ENCODE results near the gene RAD21L1.

RAD21L1 gene

DNA sequence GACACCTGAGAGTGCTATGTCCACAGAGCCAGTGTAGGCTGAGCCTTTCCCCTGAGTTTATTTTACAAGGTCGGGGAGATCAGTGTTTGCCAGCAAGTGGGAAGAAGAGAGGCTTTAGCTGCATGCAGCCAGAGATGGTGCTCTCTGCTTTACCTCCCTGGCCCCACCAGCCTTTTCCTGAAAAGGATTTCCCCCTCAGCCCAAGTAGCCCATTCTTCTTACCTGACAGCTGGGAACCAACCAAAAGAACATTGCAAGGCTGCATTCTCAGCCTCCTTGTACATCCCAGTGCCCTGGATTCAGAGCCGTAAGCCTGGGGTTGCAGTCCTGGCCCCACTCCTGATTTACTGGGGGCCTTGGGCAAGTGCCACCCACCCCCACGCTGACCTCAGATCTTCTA lies 57.1 kb downstream of the RAD21L1 start:
- TF ChIP-seq, protein P1, sequence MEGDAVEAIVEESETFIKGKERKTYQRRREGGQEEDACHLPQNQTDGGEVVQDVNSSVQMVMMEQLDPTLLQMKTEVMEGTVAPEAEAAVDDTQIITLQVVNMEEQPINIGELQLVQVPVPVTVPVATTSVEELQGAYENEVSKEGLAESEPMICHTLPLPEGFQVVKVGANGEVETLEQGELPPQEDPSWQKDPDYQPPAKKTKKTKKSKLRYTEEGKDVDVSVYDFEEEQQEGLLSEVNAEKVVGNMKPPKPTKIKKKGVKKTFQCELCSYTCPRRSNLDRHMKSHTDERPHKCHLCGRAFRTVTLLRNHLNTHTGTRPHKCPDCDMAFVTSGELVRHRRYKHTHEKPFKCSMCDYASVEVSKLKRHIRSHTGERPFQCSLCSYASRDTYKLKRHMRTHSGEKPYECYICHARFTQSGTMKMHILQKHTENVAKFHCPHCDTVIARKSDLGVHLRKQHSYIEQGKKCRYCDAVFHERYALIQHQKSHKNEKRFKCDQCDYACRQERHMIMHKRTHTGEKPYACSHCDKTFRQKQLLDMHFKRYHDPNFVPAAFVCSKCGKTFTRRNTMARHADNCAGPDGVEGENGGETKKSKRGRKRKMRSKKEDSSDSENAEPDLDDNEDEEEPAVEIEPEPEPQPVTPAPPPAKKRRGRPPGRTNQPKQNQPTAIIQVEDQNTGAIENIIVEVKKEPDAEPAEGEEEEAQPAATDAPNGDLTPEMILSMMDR (conservative IDR thresholded peaks at IDR 0.05): no peak

GRCh38 chr20:1283522-1284510 lies 58.0 kb downstream of the RAD21L1 start:
- H3K27ac ChIP-seq: peak overlapping the region; percentile 60
- TF ChIP-seq, protein P1 (conservative IDR thresholded peaks at IDR 0.05): no peak

More for the DNA sequence above, 57.1 kb downstream of the RAD21L1 start:
- H3K27ac ChIP-seq: peak overlapping the region; percentile 60

- H3K27ac ChIP-seq: no peak overlapping the region
- TF ChIP-seq, protein P1 (conservative IDR thresholded peaks at IDR 0.05): no peak
Measured at GRCh38 chr20:1286267-1287024, 60.6 kb downstream of the RAD21L1 start.

DNA sequence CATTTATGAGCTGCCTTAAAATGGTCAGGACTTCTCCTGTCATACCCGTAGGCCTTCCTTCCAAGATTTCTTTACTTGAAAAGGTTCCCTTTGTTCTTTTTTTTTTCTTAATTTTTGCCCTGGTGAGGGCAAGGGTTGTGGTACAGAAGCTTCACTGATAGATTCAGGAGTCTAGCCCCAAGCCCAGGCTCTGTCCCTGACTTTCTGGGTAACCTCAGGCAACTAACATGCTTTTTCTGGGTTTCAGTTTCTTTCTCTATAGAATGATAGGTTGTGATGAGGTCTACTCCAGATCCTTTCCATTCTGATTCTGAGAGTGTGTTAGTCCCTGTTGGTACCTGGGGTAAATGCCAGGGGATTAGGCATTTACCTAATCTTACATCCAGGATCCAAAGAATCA lies 61.5 kb downstream of the RAD21L1 start:
- TF ChIP-seq, protein P1 (conservative IDR thresholded peaks at IDR 0.05): no peak
- no peak overlapping the region for H3K27ac ChIP-seq

GRCh38 chr20:1287787-1288569 lies 62.1 kb downstream of the RAD21L1 start:
- no peak overlapping the region for H3K27ac ChIP-seq

DNA sequence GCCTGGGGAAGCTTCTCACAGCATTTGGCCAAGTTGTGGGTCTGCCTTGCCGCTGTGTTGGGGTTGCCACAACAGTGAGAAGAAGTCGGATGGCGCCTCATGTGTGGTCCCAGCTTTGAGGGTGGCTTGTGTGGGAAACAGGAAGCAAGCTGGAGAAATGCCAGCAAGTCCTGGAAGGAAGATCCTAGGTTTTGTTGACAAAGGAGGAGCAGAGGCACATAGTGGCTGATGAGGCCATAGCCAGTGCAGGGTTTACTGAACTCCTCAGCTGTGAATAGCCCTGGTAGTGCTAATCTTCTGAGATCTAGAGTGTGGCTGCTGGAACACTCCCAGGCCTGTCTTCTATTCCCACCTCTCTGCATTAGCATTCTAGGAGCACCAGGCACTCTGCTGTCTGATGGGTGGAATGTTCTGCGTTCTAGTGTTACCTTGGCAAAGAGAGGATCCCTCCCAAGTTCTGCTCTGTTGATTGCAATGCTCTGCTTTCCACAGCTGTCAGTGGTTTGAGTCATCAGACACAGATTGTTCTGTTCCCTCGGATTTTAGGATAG lies 65.4 kb downstream of the RAD21L1 start:
- no peak overlapping the region for H3K27ac ChIP-seq
- TF ChIP-seq, protein P1 (conservative IDR thresholded peaks at IDR 0.05): no peak

More at GRCh38 chr20:1287787-1288569, 62.1 kb downstream of the RAD21L1 start:
- TF ChIP-seq, protein P1 (conservative IDR thresholded peaks at IDR 0.05): no peak
